ENCODE data around the gene GYPB. TPM values are rescaled to one million over a fixed set of nuclear protein-coding genes. Genes with fewer than 3 reads are reported as not detected.
A peak's percentile ranks its signal among the peaks of the same experiment; 100 is the strongest.
"Not testable (repeated sequence)": the region's sequence is repeated elsewhere in the genome, so short reads cannot be mapped to it uniquely, and the experiment has no call there.

The GYPB gene
- total and polyA plus RNA-seq, 9 of the 15 experiments (the other 6 are each of a cell fraction or from before 2014, with no cell fraction given): 16.9 to 205 (median 65.8) TPM

- intact Hi-C loops (cut with micrococcal nuclease); H3K27me3 ChIP-seq (ENCODE audit: control insufficient read depth in 2 of 2, insufficient read depth in 2 of 2, low read length in 2 of 2); in situ Hi-C loops (cut with MboI); H3K36me3 ChIP-seq (ENCODE audit: control insufficient read depth, insufficient read depth, low read length); H3K4me3 ChIP-seq; H4K20me1 ChIP-seq (replicated peaks; ENCODE audit: control insufficient read depth, insufficient read depth, low read length); CTCF ChIA-PET (ENCODE audit: low intra/inter-chr PET ratio); POLR2A ChIA-PET; BruUV-seq (replicated peaks); FAIRE-seq; H3K9me1 ChIP-seq (ENCODE audit: control insufficient read depth, insufficient read depth, low read length); H3K9me3 ChIP-seq (replicated peaks; ENCODE audit: control insufficient read depth, insufficient read depth, low read depth, low read length); TF ChIP-seq ZBTB40 (CRISPR knock-in tag; IDR thresholded peaks at IDR 0.05): not testable (repeated sequence)
- Histone ChIP-seq H2AFZ (ENCODE audit: low read depth, low read length) (peak overlapping the region; percentile 14; the same call in 1 of the 2 replicates), H3K4me2 (ENCODE audit: insufficient read depth, low read length) (peak overlapping the region; percentile 46), H3K27ac (ENCODE audit: extremely low read depth, low read depth, low read length) (peak overlapping the region; percentile 60; the same call in 2 of the 3 replicates), H3K4me1 (replicated peaks in 1 of 2; ENCODE audit: control insufficient read depth in 2 of 2, insufficient read depth in 2 of 2, low read length in 2 of 2) (peaks cover 0 to 45% of the 10 kb centered on the region in 2 experiments; a peak in 4 of 5 replicates), H3K9ac (ENCODE audit: insufficient read depth in 1 of 2, low read depth in 2 of 2, low read length in 2 of 2) (peak overlapping the region in 1 of 2 experiments; percentile 29; a peak in 1 of 4 replicates), H3K79me2 (ENCODE audit: control insufficient read depth, insufficient read depth, low read length) (peaks cover 15% of the 10 kb centered on the region; the same call in 2 of the 3 replicates)
- peak; percentile 77 for ATAC-seq
- WGBS (ENCODE audit: insufficient coverage, low coverage, missing lambda C conversion rate): 0% methylated on average over 2 of the region's 2 CpGs
- peak in 1 of 4 experiments; percentile 62 for DNase-seq (ENCODE audit: extremely low read depth in 1 of 4, low spot score in 3 of 4)
- TF ChIP-seq TRIM24 (IDR thresholded peaks at IDR 0.05): peak; percentile 41 to 75; a peak in 2 of 4 replicates
- peak in 1 of 2 experiments; percentile 50; a peak in 1 of 4 replicates for TF ChIP-seq FOXA3 (CRISPR knock-in tag; conservative IDR thresholded peaks at IDR 0.05 in 1 of 2, IDR thresholded peaks at IDR 0.05 in 1 of 2)
- peak; percentile 58; the same call in 1 of the 2 replicates for TF ChIP-seq ZBTB40 (IDR thresholded peaks at IDR 0.05)
- 0 out of 4 replicates have a peak, but pooled peaks have one; percentile 10 to 25 for TF ChIP-seq FOXK2 (conservative IDR thresholded peaks at IDR 0.05 in 1 of 2, IDR thresholded peaks at IDR 0.05 in 1 of 2; ENCODE audit: low read depth in 2 of 2)
- TF ChIP-seq NCOR1 (IDR thresholded peaks at IDR 0.05): peak; percentile 89
- TF ChIP-seq TCF3 (CRISPR knock-in tag; IDR thresholded peaks at IDR 0.05): peak; percentile 82
- TF ChIP-seq MTA1 (IDR thresholded peaks at IDR 0.05; ENCODE audit: borderline replicate concordance): peak; percentile 58; the same call in 1 of the 2 replicates
- 0 out of 4 replicates have a peak, but pooled peaks of 1 of the 2 experiments have one; percentile 13 for TF ChIP-seq RAD21 (CRISPR knock-in tag; conservative IDR thresholded peaks at IDR 0.05 in 1 of 2, IDR thresholded peaks at IDR 0.05 in 1 of 2)
- peak; percentile 95 for TF ChIP-seq CBFA2T3 (IDR thresholded peaks at IDR 0.05)
- TF ChIP-seq PHF21A (IDR thresholded peaks at IDR 0.05; ENCODE audit: borderline replicate concordance, low read depth): peak; percentile 79
- TF ChIP-seq DMBX1 (CRISPR knock-in tag; IDR thresholded peaks at IDR 0.05; ENCODE audit: borderline replicate concordance): peak; percentile 63; the same call in 1 of the 2 replicates
- peak; percentile 53; the same call in 1 of the 2 replicates for TF ChIP-seq EP300 (IDR thresholded peaks at IDR 0.05; ENCODE audit: low read length)
These were observed 15.8 kb downstream of the GYPB start for GRCh38 chr4:144003205-144003889.
